ENCODE results near the gene SLC7A1.

Gene SLC7A1

GRCh38 chr13:29583073-29583785 lies 12.3 kb downstream of the SLC7A1 start:
- DNase-seq, result no peak

- no peak for DNase-seq
These were observed 13.3 kb downstream of the SLC7A1 start for GRCh38 chr13:29582171-29582570.

GRCh38 chr13:29581666-29582065 lies 13.8 kb downstream of the SLC7A1 start:
- peak in 1 of 51 donors; percentile 19 for DNase-seq

GRCh38 chr13:29579094-29579493 lies 16.4 kb downstream of the SLC7A1 start:
- DNase-seq, result no peak

GRCh38 chr13:29578300-29579085 lies 17.0 kb downstream of the SLC7A1 start:
- peak in 5 of 51 donors; percentile 5 to 31 (median 10) for DNase-seq

GRCh38 chr13:29577136-29578051 lies 18.1 kb downstream of the SLC7A1 start:
- DNase-seq, result peak in 18 of 51 donors; percentile 8 to 53 (median 30)

GRCh38 chr13:29576581-29576980 lies 18.9 kb downstream of the SLC7A1 start:
- DNase-seq, result no peak

GRCh38 chr13:29575098-29575497 lies 20.4 kb downstream of the SLC7A1 start:
- no peak for DNase-seq

- peak in 8 of 51 donors; percentile 8 to 28 (median 15) for DNase-seq
These were observed 22.3 kb downstream of the SLC7A1 start for GRCh38 chr13:29573190-29573589.

GRCh38 chr13:29572575-29572974 lies 22.9 kb downstream of the SLC7A1 start:
- DNase-seq, result no peak

- DNase-seq, result no peak
These were observed 23.5 kb downstream of the SLC7A1 start for GRCh38 chr13:29571876-29572570.

GRCh38 chr13:29570051-29570654 lies 25.3 kb downstream of the SLC7A1 start:
- no peak for DNase-seq

- no peak for DNase-seq
These were observed 26.0 kb downstream of the SLC7A1 start for GRCh38 chr13:29569253-29570050.

GRCh38 chr13:29568731-29569130 lies 26.8 kb downstream of the SLC7A1 start:
- no peak for DNase-seq

- DNase-seq, result no peak
These were observed 28.1 kb downstream of the SLC7A1 start for GRCh38 chr13:29567411-29567810.

- no peak for DNase-seq
These were observed 29.3 kb downstream of the SLC7A1 start for GRCh38 chr13:29566206-29566605.

- peak in 1 of 51 donors; percentile 7 for DNase-seq
These were observed 30.7 kb downstream of the SLC7A1 start for GRCh38 chr13:29564818-29565217.

- no peak for DNase-seq
These were observed 31.1 kb downstream of the SLC7A1 start for GRCh38 chr13:29564373-29564772.

GRCh38 chr13:29563941-29564340 lies 31.5 kb downstream of the SLC7A1 start:
- no peak for DNase-seq
